IMR-90 (cell line): ENCODE measurements around the gene FMNL3.

Experiments
- CTCF ChIP-seq: conservative IDR thresholded peaks from 2 replicates; pipeline ENCODE4 v1.5.1; 2012; ENCODE audit warnings: mild to moderate bottlenecking, low read depth, low read length, improper control_type of control experiment
- POLR2A ChIP-seq: IDR thresholded peaks from 2 replicates; pipeline ENCODE4 v1.6.1; 2012; ENCODE audit warnings: mild to moderate bottlenecking, low read depth, low read length
- RFX5 ChIP-seq: IDR thresholded peaks from 2 replicates; pipeline ENCODE4 v1.8.0; 2012; ENCODE audit warnings: low read depth, mild to moderate bottlenecking, low read length, moderate library complexity

- TF ChIP-seq RFX5 (no peak), CTCF (no peak), POLR2A (no peak)
These were observed 48.9 kb downstream of the FMNL3 start for GRCh38 chr12:49658276-49658675.
